Measurements from ENCODE around the gene CHRNB1.

The CHRNB1 gene

DNA sequence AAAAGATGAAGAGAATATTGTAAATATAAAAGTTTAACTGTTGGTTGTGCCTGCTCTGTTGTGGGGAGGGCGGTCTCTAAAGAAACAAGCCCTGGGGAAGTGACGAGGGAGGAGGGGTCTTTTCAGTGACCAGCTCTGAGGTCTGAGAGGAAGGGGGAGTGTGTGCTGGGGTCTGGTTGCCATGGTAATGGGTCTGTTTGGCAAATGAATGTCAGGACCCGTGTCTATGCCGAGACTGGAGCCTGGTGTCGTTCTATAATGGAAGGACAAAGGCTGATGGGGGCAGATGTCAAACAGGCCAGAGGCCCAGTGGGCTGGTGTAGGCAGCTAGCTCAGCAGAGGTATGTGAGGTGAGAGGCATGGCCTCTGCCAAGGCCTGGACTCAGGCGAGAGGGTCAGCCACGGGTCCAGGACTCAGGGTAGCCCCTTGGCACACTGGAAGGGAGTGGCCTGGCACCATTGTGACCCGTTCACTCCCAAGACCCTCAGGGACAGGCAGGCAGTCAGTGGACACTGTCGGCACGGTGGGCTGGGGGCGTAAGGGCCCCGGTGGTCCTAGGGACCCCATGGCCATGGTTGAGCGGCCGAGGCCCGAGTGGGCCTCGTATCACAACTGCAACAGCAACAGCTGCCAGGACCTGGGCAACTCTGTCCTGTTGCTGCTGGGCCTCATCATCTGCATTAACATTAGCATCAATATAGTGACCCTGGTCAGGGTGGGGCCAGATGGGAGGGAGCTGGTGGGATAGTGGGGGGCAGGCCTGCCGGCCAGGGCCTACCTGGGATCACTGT lies 24.8 kb upstream of the CHRNB1 start, which contains the start of gene SPEM1:
SPEM1 (plus strand) TSS at position 506 of the 792 bp plus-strand sequence; CDS start at position 567, 61 bp downstream.
- DNase-seq (ENCODE audit: low read depth in 1 of 2, low spot score in 1 of 2), result no peak
- in situ Hi-C loops (cut with HindIII; ENCODE audit: low pct_unique_long_range_greater_than_20kb, low sequenced_read_pairs), result no loop called here

DNA sequence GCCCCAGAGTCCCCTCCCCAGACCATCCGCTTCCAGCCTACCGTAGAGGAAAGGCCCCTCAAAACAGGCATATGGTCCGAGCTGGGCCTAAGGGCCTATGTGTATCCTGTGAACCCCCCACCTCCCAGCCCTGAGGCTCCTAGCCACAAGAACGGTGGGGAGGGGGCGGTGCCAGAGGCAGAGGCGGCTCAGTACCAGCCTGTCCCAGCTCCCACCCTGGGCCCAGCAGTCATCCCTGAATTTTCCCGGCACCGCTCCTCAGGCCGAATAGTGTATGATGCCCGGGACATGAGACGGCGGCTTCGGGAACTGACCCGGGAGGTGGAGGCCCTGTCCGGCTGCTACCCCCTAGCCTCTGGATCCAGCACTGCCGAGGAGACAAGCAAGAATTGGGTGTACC lies 23.7 kb upstream of the CHRNB1 start:
- no peak for TF ChIP-seq JUND (IDR thresholded peaks at IDR 0.05; ENCODE audit: low read depth)
- in situ Hi-C loops (cut with HindIII; ENCODE audit: low pct_unique_long_range_greater_than_20kb, low sequenced_read_pairs), result no loop called here
- no peak for DNase-seq (ENCODE audit: low read depth in 1 of 2, low spot score in 1 of 2)

More for the DNA sequence above, 24.8 kb upstream of the CHRNB1 start, which contains the start of gene SPEM1:
- no peak for TF ChIP-seq JUND (IDR thresholded peaks at IDR 0.05; ENCODE audit: low read depth)

DNA sequence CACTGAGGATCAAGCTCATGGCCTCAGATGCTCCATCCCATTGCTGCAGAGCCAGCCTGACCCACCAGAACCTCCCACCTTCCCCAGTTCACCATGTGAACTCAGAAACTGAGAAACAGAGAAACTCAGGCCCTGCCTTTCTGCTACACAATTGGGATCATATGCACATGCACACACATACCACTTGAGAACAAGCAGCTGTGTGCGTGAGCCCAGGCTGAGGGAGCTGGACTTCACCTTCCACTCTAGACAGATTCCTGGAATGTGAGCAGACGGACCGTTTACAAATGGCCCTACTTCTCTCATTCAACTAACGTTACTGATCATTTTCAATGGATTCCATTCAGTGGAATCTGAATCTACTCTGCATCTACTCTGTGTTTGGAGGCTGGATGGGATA lies 21.2 kb upstream of the CHRNB1 start:
- in situ Hi-C loops (cut with HindIII; ENCODE audit: low pct_unique_long_range_greater_than_20kb, low sequenced_read_pairs), result no loop called here
- no peak for DNase-seq (ENCODE audit: low read depth in 1 of 2, low spot score in 1 of 2)
- TF ChIP-seq JUND (IDR thresholded peaks at IDR 0.05; ENCODE audit: low read depth), result no peak

DNA sequence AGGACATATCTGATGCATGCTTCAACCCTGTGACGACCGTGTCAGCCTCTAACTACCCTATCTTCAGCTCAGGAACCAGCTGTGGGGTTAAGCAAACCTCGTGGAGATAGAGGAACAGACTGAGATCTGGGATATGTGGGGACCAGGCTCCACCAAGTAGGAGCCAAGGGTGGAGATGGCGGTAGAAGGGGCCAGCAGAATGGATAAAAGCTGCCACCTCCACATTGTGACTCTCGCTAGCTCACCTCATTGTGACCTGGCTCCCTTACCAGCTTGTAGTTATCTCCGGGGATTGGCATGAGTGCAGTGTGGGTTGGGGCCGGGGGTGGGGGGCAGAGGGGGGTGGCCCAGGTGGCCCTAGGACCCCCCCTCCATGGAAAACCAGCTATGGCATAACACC lies 19.5 kb upstream of the CHRNB1 start, which contains the start of gene SPEM2:
SPEM2 (plus strand) TSS at position 301 of the 400 bp plus-strand sequence; CDS start at position 374, 73 bp downstream.
- in situ Hi-C loops (cut with HindIII; ENCODE audit: low pct_unique_long_range_greater_than_20kb, low sequenced_read_pairs), result no loop called here

DNA sequence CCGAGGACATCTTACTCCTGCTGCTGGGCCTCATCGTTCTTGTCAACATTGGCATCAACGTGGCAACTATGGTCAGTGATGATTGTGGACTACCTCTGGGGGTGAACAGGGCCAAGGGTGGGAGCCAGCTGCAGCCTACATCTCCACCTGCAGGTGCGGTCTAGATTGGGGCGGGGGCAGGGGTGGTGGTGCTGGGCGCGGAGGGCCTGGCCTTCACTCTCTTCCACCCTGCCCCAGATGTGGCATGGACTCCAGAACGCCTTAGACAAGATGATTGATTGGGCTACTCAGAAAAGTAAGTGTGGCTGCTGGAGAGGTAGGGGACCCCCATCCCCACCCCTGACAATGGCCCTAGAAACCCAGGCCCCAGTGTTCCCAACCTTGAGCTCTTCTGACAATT lies 19.1 kb upstream of the CHRNB1 start:
- DNase-seq (ENCODE audit: low read depth in 1 of 2, low spot score in 1 of 2), result no peak
- no peak for TF ChIP-seq JUND (IDR thresholded peaks at IDR 0.05; ENCODE audit: low read depth)
- in situ Hi-C loops (cut with HindIII; ENCODE audit: low pct_unique_long_range_greater_than_20kb, low sequenced_read_pairs), result no loop called here

More for the DNA sequence above, 19.5 kb upstream of the CHRNB1 start, which contains the start of gene SPEM2:
- DNase-seq (ENCODE audit: low read depth in 1 of 2, low spot score in 1 of 2), result no peak
- TF ChIP-seq JUND (IDR thresholded peaks at IDR 0.05; ENCODE audit: low read depth), result no peak

DNA sequence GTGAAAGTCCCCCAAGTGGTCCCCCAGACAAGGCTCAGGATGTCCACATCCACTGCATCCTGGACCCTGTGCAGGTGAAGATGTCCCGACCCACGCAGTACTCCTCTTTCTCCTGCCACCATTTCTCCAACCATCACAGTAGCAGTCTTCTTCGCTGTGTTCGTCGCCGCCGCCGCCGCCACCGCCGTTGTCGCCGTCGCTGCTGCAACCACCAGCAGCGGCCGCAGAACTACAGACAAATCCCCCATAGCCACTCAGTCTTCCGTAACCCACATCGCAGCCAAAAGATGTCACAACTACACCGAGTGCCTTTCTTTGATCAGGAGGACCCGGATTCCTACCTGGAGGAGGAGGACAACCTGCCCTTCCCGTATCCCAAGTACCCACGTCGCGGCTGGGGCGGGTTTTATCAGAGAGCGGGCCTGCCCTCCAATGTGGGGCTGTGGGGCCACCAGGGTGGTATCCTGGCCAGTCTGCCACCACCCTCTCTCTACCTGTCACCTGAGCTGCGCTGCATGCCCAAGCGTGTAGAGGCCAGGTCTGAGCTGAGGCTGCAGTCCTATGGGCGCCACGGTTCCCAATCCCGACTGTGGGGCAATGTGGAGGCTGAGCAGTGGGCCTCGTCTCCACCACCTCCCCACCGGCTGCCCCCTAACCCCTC lies 18.5 kb upstream of the CHRNB1 start:
- in situ Hi-C loops (cut with HindIII; ENCODE audit: low pct_unique_long_range_greater_than_20kb, low sequenced_read_pairs), result no loop called here
- TF ChIP-seq JUND (IDR thresholded peaks at IDR 0.05; ENCODE audit: low read depth), result no peak
- DNase-seq (ENCODE audit: low read depth in 1 of 2, low spot score in 1 of 2), result no peak

DNA sequence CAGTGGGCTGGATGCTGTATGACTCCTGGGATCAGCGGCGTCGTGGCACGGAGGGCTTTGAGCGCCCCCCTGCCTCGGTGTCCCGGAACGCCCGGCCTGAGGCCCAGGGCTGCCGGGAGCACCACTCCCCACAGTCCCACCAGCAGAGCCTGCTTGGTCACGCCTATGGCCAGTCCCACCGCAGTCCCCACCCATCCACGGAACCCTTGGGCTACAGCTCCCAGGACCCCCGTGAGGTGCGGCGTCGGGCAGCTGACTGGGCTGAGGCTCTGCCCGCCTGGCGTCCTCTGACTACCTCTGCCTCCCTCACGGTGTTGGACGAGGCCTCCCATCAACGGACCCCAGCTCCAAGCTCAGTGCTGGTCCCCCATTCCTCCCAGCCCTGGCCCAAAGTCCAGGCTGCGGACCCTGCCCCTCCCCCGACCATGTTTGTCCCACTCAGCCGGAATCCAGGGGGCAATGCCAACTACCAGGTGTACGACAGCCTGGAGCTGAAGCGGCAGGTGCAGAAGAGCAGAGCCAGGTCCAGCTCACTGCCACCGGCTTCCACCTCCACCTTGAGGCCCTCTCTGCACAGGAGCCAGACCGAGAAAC lies 17.9 kb upstream of the CHRNB1 start:
- TF ChIP-seq JUND (IDR thresholded peaks at IDR 0.05; ENCODE audit: low read depth), result no peak
- no peak for DNase-seq (ENCODE audit: low read depth in 1 of 2, low spot score in 1 of 2)
- in situ Hi-C loops (cut with HindIII; ENCODE audit: low pct_unique_long_range_greater_than_20kb, low sequenced_read_pairs), result no loop called here

DNA sequence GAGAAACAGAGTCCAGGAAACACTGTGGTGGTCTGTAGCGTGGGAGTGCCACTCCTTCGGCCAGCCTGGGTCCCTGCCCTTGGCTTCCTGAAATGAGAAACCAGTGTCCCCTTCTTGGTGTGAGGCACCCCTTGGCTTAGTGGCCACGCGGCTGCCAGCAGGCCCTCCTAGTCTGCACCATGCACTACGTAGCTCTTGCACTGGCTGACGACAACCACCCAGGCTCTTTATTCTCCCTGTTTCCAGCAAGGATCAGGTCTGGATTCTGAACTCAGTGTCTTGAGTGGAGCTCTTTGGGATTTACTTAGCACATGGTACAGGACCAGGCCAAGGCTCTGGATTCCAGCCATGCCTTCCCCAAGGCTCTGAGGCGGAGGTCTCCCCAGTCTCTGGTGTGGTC lies 17.3 kb upstream of the CHRNB1 start:
- no peak for TF ChIP-seq JUND (IDR thresholded peaks at IDR 0.05; ENCODE audit: low read depth)
- no peak for DNase-seq (ENCODE audit: low read depth in 1 of 2, low spot score in 1 of 2)
- in situ Hi-C loops (cut with HindIII; ENCODE audit: low pct_unique_long_range_greater_than_20kb, low sequenced_read_pairs), result no loop called here

DNA sequence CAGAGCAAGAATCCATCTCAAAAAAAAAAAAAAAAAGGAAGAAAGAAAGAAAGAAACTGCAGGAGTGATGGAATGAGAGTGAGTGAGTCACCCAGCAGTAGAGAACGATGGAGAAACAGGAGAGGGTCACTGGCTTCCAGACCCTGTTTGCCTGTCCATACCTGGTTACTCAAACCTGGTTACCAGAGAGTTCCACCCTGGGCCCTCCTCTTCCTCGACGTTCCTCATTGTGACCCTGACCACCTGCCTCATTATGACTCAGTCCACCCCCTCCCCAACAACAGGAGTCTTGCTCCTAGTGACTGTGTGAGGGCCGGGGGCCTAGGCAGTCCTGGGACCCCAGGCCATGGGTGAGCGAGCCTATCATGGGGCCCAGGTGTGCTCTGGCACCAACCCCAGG lies 16.3 kb upstream of the CHRNB1 start, which contains the start of gene SPEM3:
SPEM3 (plus strand) TSS at position 301 of the 400 bp plus-strand sequence; CDS start at position 347, 46 bp downstream.
- TF ChIP-seq JUND (IDR thresholded peaks at IDR 0.05; ENCODE audit: low read depth), result no peak
- no peak for DNase-seq (ENCODE audit: low read depth in 1 of 2, low spot score in 1 of 2)
- in situ Hi-C loops (cut with HindIII; ENCODE audit: low pct_unique_long_range_greater_than_20kb, low sequenced_read_pairs), result no loop called here

DNA sequence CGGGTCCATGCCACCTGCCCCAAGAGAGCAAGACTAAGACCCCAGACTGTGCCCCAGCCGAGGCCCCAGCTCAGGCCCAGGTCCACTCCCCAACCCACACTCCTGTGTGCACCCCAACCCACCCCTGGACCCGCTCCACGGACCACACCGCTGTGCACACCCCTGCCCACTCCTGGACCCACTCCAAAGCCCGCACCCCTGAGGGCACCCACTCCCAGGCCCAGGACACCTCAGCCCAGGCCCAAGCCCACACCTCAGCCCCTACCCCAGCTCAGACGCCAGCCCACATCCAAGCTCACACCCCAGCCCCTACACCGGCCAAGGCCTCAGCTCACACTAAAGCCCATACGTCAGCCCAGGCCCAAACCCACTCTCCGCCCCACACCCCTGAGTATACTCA lies 15.1 kb upstream of the CHRNB1 start:
- in situ Hi-C loops (cut with HindIII; ENCODE audit: low pct_unique_long_range_greater_than_20kb, low sequenced_read_pairs), result no loop called here
- TF ChIP-seq JUND (IDR thresholded peaks at IDR 0.05; ENCODE audit: low read depth), result no peak
- DNase-seq (ENCODE audit: low read depth in 1 of 2, low spot score in 1 of 2), result no peak

DNA sequence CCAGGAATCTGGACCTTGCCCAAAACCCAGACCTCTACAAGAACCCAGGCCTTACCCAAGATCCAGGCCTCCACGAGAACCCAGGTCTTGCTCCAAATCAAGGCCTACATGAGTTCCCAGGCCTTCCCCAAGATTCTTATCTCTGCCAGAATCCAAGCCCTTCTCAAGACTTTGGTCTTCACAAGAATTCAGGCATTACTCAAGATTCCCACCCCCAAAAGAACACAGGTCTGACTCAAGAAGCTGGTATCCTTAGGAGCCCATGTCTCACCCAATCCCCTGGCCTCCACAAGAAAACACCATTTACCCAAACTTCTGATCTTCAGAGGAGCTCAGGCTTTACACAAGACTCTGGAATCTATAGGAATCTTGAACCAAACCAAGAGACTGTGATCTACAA lies 13.6 kb upstream of the CHRNB1 start:
- no peak for DNase-seq (ENCODE audit: low read depth in 1 of 2, low spot score in 1 of 2)
- in situ Hi-C loops (cut with HindIII; ENCODE audit: low pct_unique_long_range_greater_than_20kb, low sequenced_read_pairs), result no loop called here

DNA sequence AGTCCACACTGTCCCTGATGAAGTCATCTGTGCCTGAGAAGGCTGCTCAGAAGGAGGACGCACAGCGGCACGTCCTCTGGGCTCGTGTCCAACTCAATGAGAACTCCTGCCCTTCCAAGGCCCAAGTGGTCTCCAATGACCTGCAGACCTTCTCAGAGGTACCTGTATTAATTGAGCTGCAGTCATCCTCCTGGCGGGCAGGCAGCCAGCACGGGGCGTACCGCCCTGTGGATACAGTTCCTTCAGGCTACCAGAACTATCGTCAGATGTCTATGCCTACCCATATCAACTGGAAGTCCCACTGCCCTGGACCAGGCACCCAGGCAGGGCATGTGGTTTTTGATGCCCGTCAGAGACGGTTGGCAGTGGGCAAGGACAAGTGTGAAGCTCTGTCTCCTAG lies 12.6 kb upstream of the CHRNB1 start:
- DNase-seq (ENCODE audit: low read depth in 1 of 2, low spot score in 1 of 2), result no peak
- no peak for TF ChIP-seq JUND (IDR thresholded peaks at IDR 0.05; ENCODE audit: low read depth)
- in situ Hi-C loops (cut with HindIII; ENCODE audit: low pct_unique_long_range_greater_than_20kb, low sequenced_read_pairs), result no loop called here

More for the DNA sequence above, 13.6 kb upstream of the CHRNB1 start:
- no peak for TF ChIP-seq JUND (IDR thresholded peaks at IDR 0.05; ENCODE audit: low read depth)

Measured in T47D (cell line).